HepG2 (cell line): Measurements from ENCODE around the gene PIRT.

Experiments
- ERF ChIP-seq: IDR thresholded peaks from 2 replicates; pipeline ENCODE4 v1.6.1; 2018; ENCODE audit warnings: missing biosample characterization, missing genetic modification reagents
- MAFF ChIP-seq: IDR thresholded peaks from 2 replicates; pipeline ENCODE4 v1.6.1; 2011; ENCODE audit warnings: low read depth, low read length, improper control_type of control experiment
- SMARCE1 ChIP-seq: fragments of 450-650 bp; IDR thresholded peaks from 2 replicates; pipeline ENCODE4 v1.6.1; 2017; ENCODE audit warnings: borderline replicate concordance
- TF ChIP-seq, protein P1 (sequence below): sonication (generic); formaldehyde crosslinking; conservative IDR thresholded peaks from 2 replicates; pipeline ENCODE4 v1.4.0; 2020; ENCODE audit warnings: missing genetic modification reagents
- TF ChIP-seq, protein P2 (sequence below): sonication (generic); formaldehyde crosslinking; IDR thresholded peaks from 2 replicates; pipeline ENCODE4 v1.5.0; 2020; ENCODE audit warnings: mild to moderate bottlenecking, missing genetic modification reagents, moderate library complexity

DNA sequence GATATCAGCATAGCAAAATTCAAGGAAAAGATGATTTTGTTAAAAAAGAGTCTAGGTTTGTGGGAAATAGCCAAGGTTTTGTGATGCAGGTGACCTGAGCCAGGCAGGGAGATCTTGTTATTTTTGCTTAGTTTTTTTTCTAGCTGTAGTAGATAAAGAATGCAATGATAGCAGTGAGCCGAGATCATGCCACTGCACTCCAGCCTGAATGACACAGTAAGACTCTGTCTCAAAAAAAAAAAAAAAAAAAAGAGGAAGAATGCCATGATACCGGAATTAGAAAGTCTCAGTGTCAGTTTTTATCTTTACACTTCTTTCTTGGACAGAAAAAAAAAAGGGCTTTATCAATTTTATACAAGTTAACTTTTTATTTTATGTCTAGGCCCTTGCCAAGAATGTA, 61.5 kb downstream of the PIRT start:
- TF ChIP-seq MAFF (no peak), SMARCE1 (no peak), ERF (CRISPR knock-in tag) (no peak)
- TF ChIP-seq, protein P1, sequence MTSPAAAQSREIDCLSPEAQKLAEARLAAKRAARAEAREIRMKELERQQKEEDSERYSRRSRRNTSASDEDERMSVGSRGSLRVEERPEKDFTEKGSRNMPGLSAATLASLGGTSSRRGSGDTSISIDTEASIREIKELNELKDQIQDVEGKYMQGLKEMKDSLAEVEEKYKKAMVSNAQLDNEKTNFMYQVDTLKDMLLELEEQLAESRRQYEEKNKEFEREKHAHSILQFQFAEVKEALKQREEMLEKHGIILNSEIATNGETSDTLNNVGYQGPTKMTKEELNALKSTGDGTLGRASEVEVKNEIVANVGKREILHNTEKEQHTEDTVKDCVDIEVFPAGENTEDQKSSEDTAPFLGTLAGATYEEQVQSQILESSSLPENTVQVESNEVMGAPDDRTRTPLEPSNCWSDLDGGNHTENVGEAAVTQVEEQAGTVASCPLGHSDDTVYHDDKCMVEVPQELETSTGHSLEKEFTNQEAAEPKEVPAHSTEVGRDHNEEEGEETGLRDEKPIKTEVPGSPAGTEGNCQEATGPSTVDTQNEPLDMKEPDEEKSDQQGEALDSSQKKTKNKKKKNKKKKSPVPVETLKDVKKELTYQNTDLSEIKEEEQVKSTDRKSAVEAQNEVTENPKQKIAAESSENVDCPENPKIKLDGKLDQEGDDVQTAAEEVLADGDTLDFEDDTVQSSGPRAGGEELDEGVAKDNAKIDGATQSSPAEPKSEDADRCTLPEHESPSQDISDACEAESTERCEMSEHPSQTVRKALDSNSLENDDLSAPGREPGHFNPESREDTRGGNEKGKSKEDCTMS (CRISPR knock-in tag) = no peak
- TF ChIP-seq, protein P2, sequence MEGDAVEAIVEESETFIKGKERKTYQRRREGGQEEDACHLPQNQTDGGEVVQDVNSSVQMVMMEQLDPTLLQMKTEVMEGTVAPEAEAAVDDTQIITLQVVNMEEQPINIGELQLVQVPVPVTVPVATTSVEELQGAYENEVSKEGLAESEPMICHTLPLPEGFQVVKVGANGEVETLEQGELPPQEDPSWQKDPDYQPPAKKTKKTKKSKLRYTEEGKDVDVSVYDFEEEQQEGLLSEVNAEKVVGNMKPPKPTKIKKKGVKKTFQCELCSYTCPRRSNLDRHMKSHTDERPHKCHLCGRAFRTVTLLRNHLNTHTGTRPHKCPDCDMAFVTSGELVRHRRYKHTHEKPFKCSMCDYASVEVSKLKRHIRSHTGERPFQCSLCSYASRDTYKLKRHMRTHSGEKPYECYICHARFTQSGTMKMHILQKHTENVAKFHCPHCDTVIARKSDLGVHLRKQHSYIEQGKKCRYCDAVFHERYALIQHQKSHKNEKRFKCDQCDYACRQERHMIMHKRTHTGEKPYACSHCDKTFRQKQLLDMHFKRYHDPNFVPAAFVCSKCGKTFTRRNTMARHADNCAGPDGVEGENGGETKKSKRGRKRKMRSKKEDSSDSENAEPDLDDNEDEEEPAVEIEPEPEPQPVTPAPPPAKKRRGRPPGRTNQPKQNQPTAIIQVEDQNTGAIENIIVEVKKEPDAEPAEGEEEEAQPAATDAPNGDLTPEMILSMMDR (CRISPR knock-in tag) = no peak
